HG03039 (cell line): ENCODE data around the gene ECE1.

Experiments
- ATAC-seq: cut with Tn5 transposase; IDR thresholded peaks from one replicate; pipeline ENCODE4 v1.9.1; 2021; ENCODE audit warnings: mild to moderate bottlenecking, moderate library complexity; ENCODE audit not compliant: unreplicated experiment

ECE1 gene

DNA sequence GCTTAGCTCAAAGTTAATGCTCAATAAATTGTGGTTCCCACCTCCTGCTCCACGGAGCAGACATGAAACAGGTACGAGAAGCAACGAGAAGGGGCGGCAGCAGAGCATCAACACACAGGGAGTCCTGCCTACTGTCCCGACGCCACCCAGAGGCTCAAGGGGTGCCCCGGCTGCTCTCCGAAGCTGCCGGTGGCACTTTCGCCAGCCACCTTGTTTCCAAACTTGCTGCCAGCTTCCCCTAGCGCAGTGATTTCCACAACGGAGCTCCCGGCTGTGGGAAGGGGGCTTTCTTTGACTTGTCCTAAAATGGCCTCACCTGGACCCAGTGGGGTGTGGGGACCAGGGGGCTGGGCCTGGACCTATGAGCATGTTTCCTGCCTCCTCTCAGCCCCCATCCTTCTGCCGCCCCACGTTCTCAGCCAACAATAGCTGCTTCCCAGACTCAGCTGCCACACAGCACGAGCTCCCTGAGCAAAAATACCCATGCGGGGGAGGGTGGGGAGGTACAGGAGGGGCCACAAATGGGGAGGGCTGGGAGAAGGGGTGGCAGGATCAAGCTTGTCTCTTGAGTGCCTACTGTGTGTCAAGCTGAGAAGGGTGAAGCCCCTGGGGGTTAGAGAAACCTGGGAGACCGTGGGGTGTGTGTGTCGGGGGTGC, 35.6 kb upstream of the ECE1 start:
- no peak for ATAC-seq

DNA sequence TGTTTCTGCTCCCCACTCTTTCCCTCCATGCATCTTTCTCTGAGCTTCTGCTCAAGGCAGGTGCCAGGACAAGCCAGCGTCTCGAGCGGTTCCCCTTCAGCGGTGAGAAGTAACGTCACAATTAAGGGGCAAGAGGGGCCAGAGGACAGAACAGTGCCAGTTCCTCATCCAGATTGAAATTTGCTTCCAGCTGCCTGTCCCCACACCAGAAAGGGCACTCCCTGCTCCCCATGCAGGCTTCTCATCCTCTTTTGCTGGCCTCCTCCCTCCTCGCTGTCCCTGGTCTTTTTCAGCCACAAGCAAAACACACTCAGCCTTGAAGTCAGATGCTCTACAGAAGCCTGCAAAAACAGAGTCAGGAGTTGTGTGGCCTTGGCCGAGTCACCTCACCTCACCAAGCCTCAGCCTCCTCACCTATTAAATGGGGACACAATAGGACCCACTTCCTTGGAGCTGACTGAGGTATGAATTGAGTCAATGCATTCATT, 35.0 kb upstream of the ECE1 start:
- ATAC-seq, result no peak

DNA sequence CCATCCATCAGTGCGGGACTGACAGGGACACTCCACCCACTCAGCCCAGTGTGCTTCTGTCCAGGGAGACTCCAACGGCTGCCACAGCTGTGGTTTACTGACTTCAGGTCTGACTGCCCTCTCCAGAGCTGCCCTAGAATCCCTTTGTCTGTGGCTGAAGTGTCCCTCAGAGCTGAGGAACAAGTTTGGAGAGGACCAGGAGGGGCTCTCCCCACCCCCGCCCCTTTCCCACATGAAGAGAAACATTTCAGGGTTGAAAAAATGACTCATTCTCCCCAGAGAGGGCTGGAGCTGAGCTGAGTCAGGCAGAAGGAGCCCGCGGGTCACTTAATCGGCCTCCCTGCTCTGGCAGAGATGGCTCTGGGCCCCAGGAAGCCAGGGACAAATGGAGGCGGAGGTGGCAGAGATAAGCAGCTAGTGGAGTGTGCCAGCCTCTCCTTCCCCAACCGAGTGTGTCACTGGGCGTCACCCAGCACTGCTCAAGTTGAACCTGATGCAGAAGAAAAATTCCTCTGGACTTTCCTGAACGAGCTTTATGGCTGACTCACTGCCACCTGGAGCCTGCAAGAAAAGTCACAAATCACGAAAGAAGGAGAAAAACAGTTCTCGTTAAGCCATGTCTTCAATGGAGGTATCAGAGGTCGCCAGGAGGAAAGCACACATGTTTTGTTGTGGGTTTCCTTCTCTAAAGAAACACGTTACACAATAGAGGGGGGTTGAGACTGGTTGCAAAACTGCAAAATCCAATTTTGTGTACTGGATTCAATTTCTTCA, 34.3 kb upstream of the ECE1 start:
- no peak for ATAC-seq

DNA sequence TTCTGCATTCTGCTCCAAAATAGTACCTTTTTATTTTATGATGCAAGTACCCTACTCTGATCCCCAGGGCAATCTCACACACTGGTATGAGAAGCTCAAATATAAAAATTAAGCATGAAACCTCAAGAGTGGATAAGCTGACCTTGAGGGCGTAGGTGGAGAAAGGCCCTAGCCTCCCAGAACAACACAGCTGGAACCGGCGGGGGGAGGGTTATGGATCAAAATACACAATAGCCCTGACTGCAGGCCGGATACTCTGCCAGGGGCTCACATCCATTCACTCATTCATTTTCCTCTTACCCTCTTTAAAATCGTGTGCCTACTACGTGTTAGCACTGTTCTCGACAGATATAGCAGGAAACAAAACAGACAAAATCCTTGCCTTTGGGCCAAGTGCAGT, 32.8 kb upstream of the ECE1 start:
- ATAC-seq, result no peak

DNA sequence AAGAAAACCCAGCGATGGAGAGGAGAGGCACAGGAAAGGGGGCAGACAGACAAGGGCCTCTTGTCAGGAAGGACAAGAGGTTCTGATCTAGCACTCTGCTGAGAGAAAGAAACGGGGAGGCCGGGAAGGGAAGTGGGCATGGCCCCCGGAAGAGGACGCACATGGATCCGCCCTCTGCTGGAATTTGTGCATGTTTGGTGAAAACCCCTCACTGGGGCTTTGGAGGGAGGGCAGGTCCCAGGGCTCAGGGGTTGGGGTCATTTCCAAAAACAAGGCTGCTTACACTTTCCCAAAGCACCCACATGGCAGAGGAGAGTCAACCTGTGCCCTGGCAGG, 32.4 kb upstream of the ECE1 start:
- ATAC-seq, result no peak

DNA sequence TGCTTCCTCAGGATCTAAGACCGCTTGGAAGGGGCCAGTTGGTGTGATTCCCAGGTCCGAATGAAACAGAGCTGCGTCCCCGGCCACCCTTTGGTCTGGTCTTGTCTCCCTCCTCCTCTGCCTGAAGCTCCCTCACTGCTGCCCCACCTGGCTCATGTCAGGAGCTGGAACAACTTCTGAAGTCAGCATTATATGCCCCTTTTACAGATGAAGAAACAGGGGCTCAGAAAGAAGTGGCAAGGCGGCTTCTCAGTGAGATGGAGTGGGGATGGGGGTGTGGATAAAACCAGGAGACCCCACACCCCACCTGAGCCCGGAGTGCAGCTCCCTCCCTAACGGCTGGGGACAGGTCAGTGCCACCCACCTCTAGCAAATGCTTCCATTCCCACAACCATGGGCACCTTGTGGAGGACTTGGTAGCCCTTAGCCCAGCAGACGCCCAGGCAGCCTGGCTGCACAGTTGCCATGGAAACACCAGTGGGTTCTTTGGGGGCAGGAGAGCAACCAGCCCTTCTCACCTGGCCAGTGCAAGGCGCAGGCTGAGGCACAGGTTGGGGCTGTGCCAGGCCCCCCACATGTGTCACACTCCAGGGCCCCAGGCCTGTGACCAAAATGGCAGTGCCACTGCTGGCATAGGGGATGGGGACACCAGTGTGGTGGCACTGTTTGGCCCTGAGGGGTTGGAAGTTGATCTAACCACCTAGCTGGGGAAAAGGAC, 31.9 kb upstream of the ECE1 start:
- ATAC-seq, result no peak

DNA sequence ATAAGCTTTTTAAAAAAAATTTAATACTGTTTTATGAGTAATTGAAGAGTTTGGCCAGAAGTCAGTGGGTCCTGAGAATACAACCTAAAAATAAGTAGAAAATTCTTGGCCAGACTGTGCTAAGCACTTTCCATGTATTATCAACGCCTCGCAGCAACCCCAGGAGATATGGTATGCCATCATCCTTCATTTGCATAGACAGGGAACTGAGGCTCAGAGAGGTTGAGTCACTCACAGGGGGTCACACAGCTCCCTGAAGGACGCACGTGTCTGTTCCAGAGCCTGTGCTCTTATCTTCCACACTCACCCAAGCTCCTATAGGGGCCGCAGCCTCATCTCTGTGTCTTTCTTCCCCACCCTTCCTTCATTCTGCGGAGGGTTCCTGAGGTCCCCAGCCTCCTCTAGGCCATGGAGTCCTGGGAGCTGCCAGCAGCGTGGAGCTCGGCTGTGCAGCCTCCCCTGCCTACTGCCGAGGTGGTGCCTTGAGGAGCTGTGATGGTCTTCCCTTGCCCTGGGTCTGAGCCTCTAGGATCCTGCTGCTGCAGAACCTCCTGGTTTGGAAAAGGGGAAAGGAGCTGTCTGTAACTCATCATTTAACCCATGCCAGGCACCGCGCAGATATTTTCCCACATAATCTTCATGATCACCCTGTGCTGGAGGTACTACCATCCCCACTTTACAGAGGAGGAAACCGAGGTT, 30.3 kb upstream of the ECE1 start:
- no peak for ATAC-seq

DNA sequence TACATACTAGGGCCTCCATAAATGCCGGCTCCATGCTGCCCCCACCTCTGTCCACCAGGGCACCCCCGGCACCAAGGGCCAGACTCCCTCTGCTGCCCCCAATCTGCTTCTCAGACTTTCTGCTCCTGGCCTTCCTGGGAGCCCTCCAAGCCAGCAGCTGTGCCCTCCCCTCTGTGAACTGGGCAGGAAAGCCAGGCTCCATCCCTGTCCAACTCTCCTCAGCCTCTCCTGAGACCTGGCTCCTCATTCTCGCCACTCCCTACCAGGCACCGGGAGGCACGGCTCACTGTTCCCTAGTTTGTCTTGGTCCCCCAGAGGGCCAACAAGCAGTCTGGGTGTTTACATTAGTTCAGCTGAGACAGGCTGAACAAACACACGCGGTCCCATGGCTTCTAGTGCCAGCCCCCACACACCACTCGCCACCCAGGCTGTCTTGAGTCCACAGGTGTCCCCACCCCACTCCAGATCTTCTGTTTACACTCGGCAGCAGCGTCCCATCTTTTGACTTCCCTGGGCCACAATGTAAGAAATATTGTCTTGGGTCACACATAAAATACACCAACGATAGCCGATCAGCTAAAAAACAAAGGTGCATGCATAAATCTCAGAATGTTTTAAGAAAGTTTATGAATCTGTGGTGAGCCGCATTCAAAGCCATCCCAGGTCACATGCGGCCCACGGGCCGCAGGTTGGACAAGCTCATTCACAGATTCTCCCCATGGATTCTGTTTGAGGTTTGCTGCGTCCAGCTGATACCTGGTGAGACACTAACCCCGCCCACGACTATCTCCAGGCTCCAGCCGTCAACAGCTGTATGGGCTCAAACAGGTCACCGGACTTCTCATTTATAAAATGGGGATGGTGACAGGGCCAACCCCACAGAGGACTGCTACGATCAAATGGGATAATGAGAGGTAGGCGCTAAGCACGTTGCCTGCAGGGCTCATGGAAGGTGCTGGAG, 29.5 kb upstream of the ECE1 start:
- no peak for ATAC-seq

DNA sequence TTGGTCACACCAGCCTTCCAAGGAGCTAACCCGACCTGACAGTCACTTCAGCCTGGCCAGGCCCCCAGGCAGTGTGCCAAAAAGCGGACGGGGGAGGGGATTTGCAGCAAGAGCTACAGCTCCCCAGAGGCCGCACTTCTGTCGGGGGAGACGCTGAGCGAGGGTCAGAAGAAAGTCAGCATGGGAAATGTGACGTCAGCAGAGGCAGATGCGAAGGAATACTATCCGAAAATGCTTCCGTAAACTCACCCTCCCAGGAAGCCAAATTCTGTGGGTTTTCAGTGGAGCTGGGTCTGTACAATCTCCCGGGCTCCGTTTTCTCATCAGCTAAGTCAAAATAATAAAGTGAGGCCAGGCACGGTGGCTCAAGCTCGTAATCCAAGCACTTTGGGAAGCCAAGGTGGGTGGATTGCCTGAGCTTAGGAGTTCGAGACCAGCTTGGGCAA, 28.5 kb upstream of the ECE1 start:
- no peak for ATAC-seq

DNA sequence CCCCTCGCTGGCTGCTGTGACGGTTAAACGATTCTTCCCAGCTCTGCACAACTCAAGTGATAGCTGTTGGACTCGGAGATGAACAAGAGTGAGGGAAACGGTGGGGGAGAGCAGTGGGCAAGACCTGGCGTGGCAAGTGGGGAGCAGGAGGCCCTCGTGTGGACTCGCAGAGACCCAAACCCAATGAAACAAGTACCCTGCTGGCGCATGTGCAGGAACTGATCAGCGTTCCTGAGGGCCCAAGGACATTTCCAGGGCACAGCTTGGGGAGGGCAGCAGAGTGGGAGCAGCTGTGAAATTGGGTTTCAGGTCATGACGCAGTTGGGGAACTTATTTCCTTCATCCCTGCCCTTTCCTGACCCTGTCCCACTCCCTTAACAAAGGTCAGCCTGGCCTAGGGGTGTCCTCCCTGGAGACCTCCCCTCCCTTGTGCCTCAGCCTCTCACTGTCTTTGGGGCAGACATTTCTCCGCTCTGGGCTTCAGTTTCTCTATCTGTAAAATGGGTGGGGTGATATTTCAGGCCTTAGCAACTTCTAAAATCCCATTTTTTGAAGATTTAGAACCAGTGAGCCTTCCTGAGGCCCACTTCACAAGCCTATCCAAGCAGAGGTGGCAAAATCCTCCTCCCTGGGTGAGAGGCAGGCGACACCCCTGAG, 27.9 kb upstream of the ECE1 start:
- no peak for ATAC-seq

DNA sequence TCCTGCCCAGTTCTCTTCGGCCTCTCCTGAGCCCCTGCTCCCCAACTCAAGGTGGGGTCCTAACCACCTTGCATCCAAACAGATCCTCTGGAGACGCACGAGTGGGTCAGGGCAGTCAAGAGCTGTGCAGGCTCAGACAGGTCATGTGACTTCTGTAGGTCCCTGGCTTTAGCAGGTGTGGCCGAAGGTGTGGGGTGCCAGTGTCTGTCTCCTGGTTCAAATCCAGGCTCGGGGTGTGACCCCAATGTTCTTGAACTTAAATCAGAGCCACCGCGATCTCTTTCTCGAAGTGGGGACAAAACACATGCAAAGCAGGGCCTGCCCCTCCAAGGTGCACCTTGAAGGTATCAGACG, 27.4 kb upstream of the ECE1 start:
- ATAC-seq, result no peak

DNA sequence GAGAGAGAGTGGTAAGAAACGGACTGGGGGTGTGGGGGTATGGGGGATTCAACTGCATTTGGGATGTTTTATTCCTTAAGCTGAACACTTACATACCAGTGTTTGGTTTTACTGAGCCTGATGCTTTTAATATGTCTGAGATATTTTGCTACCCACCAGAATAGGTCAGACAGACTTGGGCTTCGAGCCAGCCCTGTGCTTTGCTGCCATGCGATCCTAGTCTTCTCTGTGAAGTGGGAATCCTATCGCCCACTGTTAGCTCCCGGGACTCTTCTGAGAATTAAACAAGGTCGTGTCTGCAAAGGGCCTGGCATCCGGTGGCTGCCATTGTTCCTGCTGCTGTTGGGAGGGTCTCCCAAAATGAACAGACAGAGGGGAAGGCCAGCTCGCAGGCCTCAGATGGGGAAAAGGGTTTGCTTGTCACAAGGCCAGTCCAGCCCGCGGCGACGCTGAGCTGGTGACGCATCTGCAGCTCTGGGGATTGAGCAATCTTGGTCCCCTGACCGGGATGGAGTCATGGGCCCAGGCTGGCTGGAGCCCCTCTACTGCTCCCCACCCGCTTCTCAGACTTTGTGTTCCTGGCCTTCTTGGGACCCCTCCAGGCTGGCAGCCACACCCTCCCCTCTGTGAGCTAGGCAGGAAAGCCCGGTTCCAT, 26.9 kb upstream of the ECE1 start:
- no peak for ATAC-seq

DNA sequence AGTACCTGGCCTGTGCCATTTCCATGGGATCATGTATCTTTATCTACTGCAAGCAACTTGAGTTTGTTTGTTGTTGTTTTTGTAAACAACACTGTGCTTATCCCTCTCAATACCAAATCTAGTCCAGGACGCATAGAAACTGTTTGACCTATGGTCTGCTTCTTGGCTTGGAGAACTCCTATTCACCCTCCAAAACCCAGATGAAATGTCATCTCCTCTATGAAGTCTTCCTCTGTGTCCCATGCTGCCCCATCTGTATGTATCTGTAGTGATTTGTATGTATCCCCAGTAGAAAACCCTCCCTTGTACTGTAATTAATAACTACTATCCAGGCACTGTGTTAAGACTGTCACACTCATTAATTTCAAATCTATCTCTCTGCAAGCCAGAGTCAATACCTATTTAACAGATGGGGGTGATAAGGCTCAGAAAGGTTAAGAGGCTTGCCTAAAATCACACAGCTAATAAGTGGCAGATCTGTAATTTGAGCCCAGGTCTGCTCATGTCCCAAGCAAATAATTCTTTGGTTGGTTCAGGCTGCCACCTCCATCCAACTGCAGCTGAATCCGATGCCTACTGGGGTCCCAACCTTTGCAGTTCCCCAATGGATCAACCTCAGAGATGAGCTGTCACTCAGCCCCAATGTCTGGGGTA, 24.6 kb upstream of the ECE1 start:
- ATAC-seq, result no peak

DNA sequence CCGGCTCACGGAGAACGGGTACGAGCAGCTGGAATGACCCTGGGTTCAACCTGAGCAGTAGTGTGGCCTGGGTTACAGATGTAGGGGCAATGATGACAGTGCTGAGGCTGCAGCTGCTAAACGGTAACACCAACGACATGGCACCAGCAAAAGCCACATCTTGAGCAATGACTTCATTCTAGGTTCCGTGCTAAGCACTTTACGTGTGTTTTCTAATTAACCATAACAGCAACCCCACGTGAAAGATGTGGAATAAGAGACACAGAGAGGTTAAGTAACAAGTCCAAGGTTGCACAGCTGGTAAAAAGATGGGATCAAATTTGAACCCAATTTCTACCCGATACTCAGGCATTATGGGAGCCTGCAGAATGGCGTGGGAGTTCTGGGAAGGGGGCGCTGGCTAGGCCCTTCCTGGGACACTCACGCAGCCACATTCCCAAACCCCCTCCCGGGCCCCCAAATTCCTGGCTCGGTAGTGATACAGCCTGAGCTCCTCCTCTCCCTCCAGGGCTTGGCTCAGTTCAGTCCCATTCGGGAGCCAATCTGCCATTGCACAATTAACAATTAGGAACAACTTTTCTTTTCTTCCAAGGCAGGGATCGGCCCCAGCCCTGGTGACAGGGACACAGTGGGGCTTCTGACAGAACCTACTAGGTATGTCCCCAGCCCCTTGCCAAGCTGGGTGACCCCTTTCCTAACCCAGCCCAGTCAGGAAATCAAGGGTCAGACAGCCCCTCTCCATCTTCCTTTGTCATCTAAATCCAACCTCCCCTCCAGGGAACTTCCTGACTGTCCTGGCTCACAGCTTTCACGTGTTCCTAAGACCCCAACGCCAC, 23.8 kb upstream of the ECE1 start:
- no peak for ATAC-seq

DNA sequence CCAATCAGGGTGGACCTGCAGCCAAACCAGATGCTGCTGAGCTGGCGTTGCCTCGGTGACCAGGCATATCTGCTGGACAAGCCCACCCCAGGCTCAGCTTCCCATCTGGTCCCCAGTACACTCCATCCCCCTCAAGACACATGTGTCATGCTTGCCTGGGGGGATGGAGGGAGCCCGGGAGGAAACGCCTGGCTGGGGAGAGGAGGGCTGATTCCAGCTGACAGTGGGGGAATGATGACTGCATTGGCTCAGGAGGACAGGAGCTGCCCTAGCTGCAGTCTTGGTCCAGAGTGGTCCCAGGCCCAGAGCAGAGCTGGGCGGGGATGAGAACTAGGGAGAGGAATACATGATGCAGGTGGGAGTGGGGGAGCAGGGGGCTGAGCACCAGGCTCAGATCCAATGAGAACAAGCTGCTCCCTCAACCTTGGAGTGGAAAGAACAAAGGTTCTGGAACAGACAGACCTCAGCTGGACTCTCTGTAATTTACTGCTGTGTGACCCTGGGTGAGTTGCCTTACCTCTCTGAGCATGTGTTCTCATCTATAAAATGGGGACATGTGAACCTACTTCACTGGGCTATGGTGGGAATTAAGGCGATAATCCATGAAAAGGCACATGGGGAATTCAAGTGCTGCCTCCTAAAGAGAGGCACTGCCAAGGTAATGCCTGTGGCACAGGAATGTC, 23.1 kb upstream of the ECE1 start:
- ATAC-seq, result no peak

DNA sequence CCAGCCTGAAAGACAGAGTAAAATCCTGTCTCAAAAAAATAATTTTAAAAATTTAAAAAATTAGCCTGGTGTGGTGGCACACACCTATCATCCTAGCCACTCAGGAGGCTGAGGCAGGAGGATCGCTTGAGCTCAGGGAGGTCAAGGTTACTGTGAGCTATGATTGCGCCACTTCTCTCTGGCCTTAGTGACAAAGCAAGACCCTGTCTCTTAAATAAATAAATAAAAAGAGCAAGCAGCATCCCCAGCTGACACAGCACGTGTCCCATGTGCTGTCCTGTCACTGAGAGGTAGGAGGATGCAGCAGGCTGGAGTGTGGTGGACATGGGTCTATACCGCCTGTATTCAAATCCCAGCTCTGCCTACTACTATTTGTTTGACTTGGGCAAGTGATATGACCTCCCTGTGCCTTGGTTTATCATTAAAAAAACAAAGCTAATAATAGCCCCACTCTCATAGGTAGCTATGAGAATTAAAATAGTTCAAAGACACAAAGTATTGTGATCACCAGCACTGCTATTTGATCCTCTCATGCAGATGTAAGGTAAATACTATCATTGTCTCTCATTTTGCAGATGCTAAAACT, 22.2 kb upstream of the ECE1 start:
- no peak for ATAC-seq

DNA sequence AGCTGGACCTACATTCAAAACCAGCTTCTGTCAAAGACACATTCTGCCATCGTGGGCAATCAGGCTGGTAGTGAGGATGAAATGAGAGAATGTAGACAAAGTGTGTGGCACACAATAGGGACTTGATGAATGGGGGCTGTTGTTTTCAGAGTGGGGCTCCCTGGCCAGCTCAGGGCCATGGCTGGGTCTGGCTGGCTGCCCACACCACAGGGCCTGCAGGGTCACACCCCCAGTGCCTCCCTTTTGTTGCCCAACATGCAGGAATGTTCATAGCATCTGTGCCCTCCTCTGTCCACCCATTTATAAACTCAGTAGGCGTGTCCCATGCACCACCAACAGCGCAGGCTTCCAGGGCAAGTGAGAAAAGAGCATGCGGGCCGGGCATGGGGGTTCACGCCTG, 20.8 kb upstream of the ECE1 start:
- no peak for ATAC-seq
